RWPE2 (cell line): ENCODE measurements around the gene MAP2K5.

Experiments used
- ATAC-seq: fragments of 200-7000 bp; cut with Tn5 transposase; 3 replicates; pipeline ENCODE4 v1.9.1; 2021; ENCODE audit warnings: low read depth
- DNase-seq: peaks from one replicate; pipeline ENCODE4 v3.0.0-alpha.2; 2020; ENCODE audit warnings: low spot score
- H3K27ac ChIP-seq: fragments of 450-650 bp; 2 replicates; pipeline ENCODE4 v1.5.1; 2017; ENCODE audit warnings: mild to moderate bottlenecking; ENCODE audit not compliant: poor library complexity, severe bottlenecking
- H3K27me3 ChIP-seq: fragments of 250-450 bp; sonication (Bioruptor Pico); 2 replicates; pipeline ENCODE4 v1.5.1; 2021; ENCODE audit warnings: mild to moderate bottlenecking, moderate library complexity; ENCODE audit not compliant: insufficient read depth, poor library complexity, severe bottlenecking
- H3K36me3 ChIP-seq: fragments of 250-450 bp; sonication (Bioruptor Pico); 2 replicates; pipeline ENCODE4 v1.5.1; 2020; ENCODE audit warnings: low read depth, mild to moderate bottlenecking, moderate library complexity
- H3K4me1 ChIP-seq: fragments of 250-450 bp; sonication (Bioruptor Pico); 2 replicates; pipeline ENCODE4 v1.5.1; 2021; ENCODE audit warnings: mild to moderate bottlenecking, moderate library complexity; ENCODE audit not compliant: insufficient read depth, poor library complexity, severe bottlenecking
- H3K4me3 ChIP-seq: fragments of 250-450 bp; sonication (Bioruptor Pico); 2 replicates; pipeline ENCODE4 v1.5.1; 2021; ENCODE audit warnings: mild to moderate bottlenecking, moderate library complexity; ENCODE audit not compliant: severe bottlenecking
- H3K9me3 ChIP-seq: fragments of 250-450 bp; sonication (Bioruptor Pico); 2 replicates; pipeline ENCODE4 v1.5.1; 2021; ENCODE audit warnings: mild to moderate bottlenecking, moderate library complexity; ENCODE audit not compliant: severe bottlenecking
- CTCF ChIP-seq: fragments of 450-650 bp; IDR thresholded peaks from one replicate; pipeline ENCODE4 v1.5.1; 2017; ENCODE audit warnings: mild to moderate bottlenecking, moderate library complexity; ENCODE audit not compliant: poor library complexity, severe bottlenecking

MAP2K5 gene

GRCh38 chr15:67605871-67606270 lies 63.4 kb downstream of the MAP2K5 start:
- H3K4me3 ChIP-seq: no peak overlapping the region
- no peaks in the 10 kb centered on the region for H3K4me1 ChIP-seq
- no peaks in the 10 kb centered on the region for H3K27me3 ChIP-seq
- ATAC-seq (no peak), DNase-seq (no peak)
- TF ChIP-seq CTCF: no peak
- no peaks in the 10 kb centered on the region; the same call in 1 of the 2 replicates for H3K36me3 ChIP-seq
- H3K9me3 ChIP-seq: no peaks in the 10 kb centered on the region
- H3K27ac ChIP-seq: no peak overlapping the region

GRCh38 chr15:67606742-67607141 lies 64.2 kb downstream of the MAP2K5 start:
- DNase-seq (no peak), ATAC-seq (no peak)
- Histone ChIP-seq H3K9me3 (no peaks in the 10 kb centered on the region), H3K27me3 (no peaks in the 10 kb centered on the region), H3K4me1 (no peaks in the 10 kb centered on the region), H3K4me3 (no peak overlapping the region), H3K27ac (no peak overlapping the region), H3K36me3 (no peaks in the 10 kb centered on the region; the same call in 1 of the 2 replicates)
- TF ChIP-seq CTCF: no peak

- no peak for TF ChIP-seq CTCF
- H3K27ac ChIP-seq: no peak overlapping the region
- ATAC-seq (no peak), DNase-seq (no peak)
- H3K4me1 ChIP-seq: no peaks in the 10 kb centered on the region
- H3K9me3 ChIP-seq: no peaks in the 10 kb centered on the region
- no peaks in the 10 kb centered on the region for H3K27me3 ChIP-seq
- no peaks in the 10 kb centered on the region; the same call in 1 of the 2 replicates for H3K36me3 ChIP-seq
- H3K4me3 ChIP-seq: no peak overlapping the region
Measured at GRCh38 chr15:67607329-67607728, 64.8 kb downstream of the MAP2K5 start.

GRCh38 chr15:67607959-67608637 lies 65.6 kb downstream of the MAP2K5 start:
- ATAC-seq (no peak), DNase-seq (no peak)
- Histone ChIP-seq H3K27ac (no peak overlapping the region), H3K4me1 (no peaks in the 10 kb centered on the region), H3K9me3 (no peaks in the 10 kb centered on the region), H3K4me3 (no peak overlapping the region), H3K27me3 (no peaks in the 10 kb centered on the region), H3K36me3 (no peaks in the 10 kb centered on the region; the same call in 1 of the 2 replicates)
- TF ChIP-seq CTCF: no peak

- no peak for TF ChIP-seq CTCF
- no peak for ATAC-seq
Measured at GRCh38 chr15:67608638-67608959, 66.1 kb downstream of the MAP2K5 start.

More at GRCh38 chr15:67608638-67608959, 66.1 kb downstream of the MAP2K5 start:
- no peak for DNase-seq
- Histone ChIP-seq H3K9me3 (no peaks in the 10 kb centered on the region), H3K36me3 (no peaks in the 10 kb centered on the region; the same call in 1 of the 2 replicates), H3K4me3 (no peak overlapping the region), H3K27ac (no peak overlapping the region), H3K27me3 (no peaks in the 10 kb centered on the region), H3K4me1 (no peaks in the 10 kb centered on the region)
